WTC11 (cell line): ENCODE data around the gene PHTF2. TPM values are rescaled to one million over a fixed set of nuclear protein-coding genes. Genes with fewer than 3 reads are reported as not detected.
A peak's percentile ranks its signal among the peaks of the same experiment; 100 is the strongest.

Experiments used
- ATAC-seq: fragments of 200-7000 bp; cut with Tn5 transposase; 2 replicates; pipeline ENCODE4 v1.10.0; 2021; ENCODE audit warnings: mild to moderate bottlenecking, moderate library complexity
- CTCF ChIA-PET: fragments of 300-600 bp; sonication (Branson Sonifier 250); formaldehyde crosslinking; loops from one replicate; lab custom pipeline; 2021; ENCODE audit warnings: antibody characterized with exemption; lab: Charles Lee
- POLR2A ChIA-PET: fragments of 350-600 bp; sonication (Branson Sonifier 250); formaldehyde crosslinking; loops from one replicate; lab custom pipeline; 2021; ENCODE audit warnings: antibody characterized with exemption; lab: Charles Lee
- DNase-seq: peaks from one replicate; pipeline ENCODE4 v3.0.0; 2021; ENCODE audit warnings: low spot score
- H3K27ac Mint-ChIP-seq: 2 replicates; pipeline ENCODE4 v1.8.0; 2021; ENCODE audit warnings: mixed read lengths
- H3K27me3 Mint-ChIP-seq: 2 replicates; pipeline ENCODE4 v1.8.0; 2021; ENCODE audit warnings: low read depth, mild to moderate bottlenecking, moderate library complexity, mixed read lengths
- H3K36me3 Mint-ChIP-seq: 2 replicates; pipeline ENCODE4 v1.8.0; 2021; ENCODE audit warnings: mixed read lengths
- H3K4me1 Mint-ChIP-seq: 2 replicates; pipeline ENCODE4 v1.8.0; 2022; ENCODE audit warnings: mixed read lengths
- H3K4me3 Mint-ChIP-seq: 2 replicates; pipeline ENCODE4 v1.8.0; 2021; ENCODE audit warnings: mild to moderate bottlenecking, moderate library complexity, mixed read lengths
- H3K9me3 Mint-ChIP-seq: 2 replicates; pipeline ENCODE4 v1.8.0; 2021; ENCODE audit warnings: mixed read lengths
- CREB1 ChIP-seq: sonication (generic); formaldehyde crosslinking; IDR thresholded peaks from 2 replicates; pipeline ENCODE4 v1.8.0; 2023; ENCODE audit warnings: mild to moderate bottlenecking, missing genetic modification reagents
- FOXJ3 ChIP-seq: sonication (generic); formaldehyde crosslinking; IDR thresholded peaks from 2 replicates; pipeline ENCODE4 v1.9.0; 2021; ENCODE audit warnings: missing genetic modification reagents, mild to moderate bottlenecking, borderline replicate concordance
- IRF2 ChIP-seq: sonication (generic); formaldehyde crosslinking; IDR thresholded peaks from 2 replicates; pipeline ENCODE4 v1.8.0; 2022; ENCODE audit warnings: low read depth, missing genetic modification reagents, borderline replicate concordance
- JUN ChIP-seq: sonication (generic); formaldehyde crosslinking; IDR thresholded peaks from 2 replicates; pipeline ENCODE4 v1.8.0; 2023; ENCODE audit warnings: mild to moderate bottlenecking, missing genetic modification reagents
- MYBL2 ChIP-seq: sonication (generic); formaldehyde crosslinking; IDR thresholded peaks from 2 replicates; pipeline ENCODE4 v1.8.1; 2023; ENCODE audit warnings: mild to moderate bottlenecking, moderate library complexity, missing genetic modification reagents
- NFYB ChIP-seq: sonication (generic); formaldehyde crosslinking; conservative IDR thresholded peaks from 2 replicates; pipeline ENCODE4 v1.8.0; 2022; ENCODE audit warnings: low read depth, missing genetic modification reagents
- NR1H2 ChIP-seq: sonication (generic); formaldehyde crosslinking; IDR thresholded peaks from 2 replicates; pipeline ENCODE4 v1.9.0; 2021; ENCODE audit warnings: mild to moderate bottlenecking, moderate library complexity, missing genetic modification reagents
- NR3C1 ChIP-seq: sonication (generic); formaldehyde crosslinking; conservative IDR thresholded peaks from 2 replicates; pipeline ENCODE4 v1.8.1; 2023; ENCODE audit warnings: low read depth, mild to moderate bottlenecking, missing genetic modification reagents
- PRRX2 ChIP-seq: fragments of 250-450 bp; sonication (Bioruptor Pico); IDR thresholded peaks from 2 replicates; pipeline ENCODE4 v1.8.0; 2021; ENCODE audit warnings: mild to moderate bottlenecking
- SMAD4 ChIP-seq: sonication (generic); formaldehyde crosslinking; IDR thresholded peaks from 2 replicates; pipeline ENCODE4 v1.8.0; 2022; ENCODE audit warnings: mild to moderate bottlenecking, missing genetic modification reagents
- ZNF317 ChIP-seq: sonication (generic); formaldehyde crosslinking; IDR thresholded peaks from 2 replicates; pipeline ENCODE4 v1.8.1; 2023; ENCODE audit warnings: low read depth, mild to moderate bottlenecking, moderate library complexity, missing genetic modification reagents, borderline replicate concordance
- total RNA-seq: library from RNA; stranded (reverse); gene quantifications from 3 replicates; pipeline ENCODE4 v1.2.3, GENCODE V29; 2021
- TF ChIP-seq, protein P1 (sequence below): fragments of 250-450 bp; sonication (Bioruptor Pico); IDR thresholded peaks from 2 replicates; pipeline ENCODE4 v1.9.0; 2021; ENCODE audit warnings: mild to moderate bottlenecking, borderline replicate concordance
- TF ChIP-seq, protein P2 (sequence below): sonication (generic); formaldehyde crosslinking; IDR thresholded peaks from 2 replicates; pipeline ENCODE4 v1.8.1; 2023; ENCODE audit warnings: mild to moderate bottlenecking, missing genetic modification reagents, moderate library complexity
- TF ChIP-seq, protein P3 (sequence below): sonication (generic); formaldehyde crosslinking; IDR thresholded peaks from 2 replicates; pipeline ENCODE4 v1.8.0; 2022; ENCODE audit warnings: missing genetic modification reagents
- TF ChIP-seq, protein P4 (sequence below): sonication (generic); formaldehyde crosslinking; IDR thresholded peaks from 2 replicates; pipeline ENCODE4 v1.8.0; 2022; ENCODE audit warnings: mild to moderate bottlenecking, missing genetic modification reagents

Gene PHTF2
- total RNA-seq, 1 experiment from 2014 or later: 17.9 TPM

DNA sequence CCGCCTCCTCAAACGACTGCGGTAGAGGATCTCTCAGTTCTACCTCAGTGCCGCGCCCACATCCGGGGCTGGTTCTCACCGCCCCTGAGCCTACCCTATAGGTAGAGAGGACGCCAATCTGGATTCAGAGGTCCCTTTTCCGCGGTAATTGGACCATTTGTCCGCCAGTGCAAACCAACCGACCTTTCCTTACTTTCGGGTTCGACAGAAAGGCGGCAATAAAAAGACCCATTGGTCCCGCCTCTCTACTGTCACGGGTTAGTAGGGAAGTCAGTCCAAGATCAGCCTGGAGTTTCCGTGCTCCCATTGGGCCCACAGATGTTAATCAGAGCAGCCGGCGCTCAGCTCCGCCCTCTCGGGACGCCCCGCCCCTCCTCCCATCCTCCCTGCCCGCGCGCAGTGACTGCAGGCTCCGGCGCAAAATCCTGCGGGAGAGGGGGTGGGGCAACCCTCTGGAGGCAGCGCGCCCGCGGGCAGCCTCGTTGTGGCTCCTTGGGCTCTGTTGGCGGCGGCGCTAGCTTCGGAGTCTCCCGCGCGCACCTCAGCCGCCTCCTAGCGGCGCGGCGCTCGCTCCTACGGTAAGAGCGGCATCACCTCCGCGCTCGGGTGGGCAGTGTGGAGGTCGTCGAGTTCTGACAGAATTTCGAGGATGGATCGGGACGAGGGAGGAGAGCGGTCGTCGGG lies at the start of gene PHTF2, which contains the start of gene TMEM60 (continued):
- TF ChIP-seq PRRX2 (CRISPR knock-in tag) (0 out of 2 replicates have a peak, but pooled peaks have one; percentile 20), NR3C1 (CRISPR knock-in tag) (no peak), NR1H2 (CRISPR knock-in tag) (no peak), ZNF317 (CRISPR knock-in tag) (no peak), MYBL2 (peak; percentile 86; the same call in 1 of the 2 replicates), IRF2 (CRISPR knock-in tag) (no peak), FOXJ3 (CRISPR knock-in tag) (no peak)
- TF ChIP-seq, protein P1, sequence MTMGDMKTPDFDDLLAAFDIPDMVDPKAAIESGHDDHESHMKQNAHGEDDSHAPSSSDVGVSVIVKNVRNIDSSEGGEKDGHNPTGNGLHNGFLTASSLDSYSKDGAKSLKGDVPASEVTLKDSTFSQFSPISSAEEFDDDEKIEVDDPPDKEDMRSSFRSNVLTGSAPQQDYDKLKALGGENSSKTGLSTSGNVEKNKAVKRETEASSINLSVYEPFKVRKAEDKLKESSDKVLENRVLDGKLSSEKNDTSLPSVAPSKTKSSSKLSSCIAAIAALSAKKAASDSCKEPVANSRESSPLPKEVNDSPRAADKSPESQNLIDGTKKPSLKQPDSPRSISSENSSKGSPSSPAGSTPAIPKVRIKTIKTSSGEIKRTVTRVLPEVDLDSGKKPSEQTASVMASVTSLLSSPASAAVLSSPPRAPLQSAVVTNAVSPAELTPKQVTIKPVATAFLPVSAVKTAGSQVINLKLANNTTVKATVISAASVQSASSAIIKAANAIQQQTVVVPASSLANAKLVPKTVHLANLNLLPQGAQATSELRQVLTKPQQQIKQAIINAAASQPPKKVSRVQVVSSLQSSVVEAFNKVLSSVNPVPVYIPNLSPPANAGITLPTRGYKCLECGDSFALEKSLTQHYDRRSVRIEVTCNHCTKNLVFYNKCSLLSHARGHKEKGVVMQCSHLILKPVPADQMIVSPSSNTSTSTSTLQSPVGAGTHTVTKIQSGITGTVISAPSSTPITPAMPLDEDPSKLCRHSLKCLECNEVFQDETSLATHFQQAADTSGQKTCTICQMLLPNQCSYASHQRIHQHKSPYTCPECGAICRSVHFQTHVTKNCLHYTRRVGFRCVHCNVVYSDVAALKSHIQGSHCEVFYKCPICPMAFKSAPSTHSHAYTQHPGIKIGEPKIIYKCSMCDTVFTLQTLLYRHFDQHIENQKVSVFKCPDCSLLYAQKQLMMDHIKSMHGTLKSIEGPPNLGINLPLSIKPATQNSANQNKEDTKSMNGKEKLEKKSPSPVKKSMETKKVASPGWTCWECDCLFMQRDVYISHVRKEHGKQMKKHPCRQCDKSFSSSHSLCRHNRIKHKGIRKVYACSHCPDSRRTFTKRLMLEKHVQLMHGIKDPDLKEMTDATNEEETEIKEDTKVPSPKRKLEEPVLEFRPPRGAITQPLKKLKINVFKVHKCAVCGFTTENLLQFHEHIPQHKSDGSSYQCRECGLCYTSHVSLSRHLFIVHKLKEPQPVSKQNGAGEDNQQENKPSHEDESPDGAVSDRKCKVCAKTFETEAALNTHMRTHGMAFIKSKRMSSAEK: no peak
- TF ChIP-seq, protein P2, sequence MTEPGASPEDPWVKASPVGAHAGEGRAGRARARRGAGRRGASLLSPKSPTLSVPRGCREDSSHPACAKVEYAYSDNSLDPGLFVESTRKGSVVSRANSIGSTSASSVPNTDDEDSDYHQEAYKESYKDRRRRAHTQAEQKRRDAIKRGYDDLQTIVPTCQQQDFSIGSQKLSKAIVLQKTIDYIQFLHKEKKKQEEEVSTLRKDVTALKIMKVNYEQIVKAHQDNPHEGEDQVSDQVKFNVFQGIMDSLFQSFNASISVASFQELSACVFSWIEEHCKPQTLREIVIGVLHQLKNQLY (CRISPR knock-in tag): no peak
- TF ChIP-seq, protein P3, sequence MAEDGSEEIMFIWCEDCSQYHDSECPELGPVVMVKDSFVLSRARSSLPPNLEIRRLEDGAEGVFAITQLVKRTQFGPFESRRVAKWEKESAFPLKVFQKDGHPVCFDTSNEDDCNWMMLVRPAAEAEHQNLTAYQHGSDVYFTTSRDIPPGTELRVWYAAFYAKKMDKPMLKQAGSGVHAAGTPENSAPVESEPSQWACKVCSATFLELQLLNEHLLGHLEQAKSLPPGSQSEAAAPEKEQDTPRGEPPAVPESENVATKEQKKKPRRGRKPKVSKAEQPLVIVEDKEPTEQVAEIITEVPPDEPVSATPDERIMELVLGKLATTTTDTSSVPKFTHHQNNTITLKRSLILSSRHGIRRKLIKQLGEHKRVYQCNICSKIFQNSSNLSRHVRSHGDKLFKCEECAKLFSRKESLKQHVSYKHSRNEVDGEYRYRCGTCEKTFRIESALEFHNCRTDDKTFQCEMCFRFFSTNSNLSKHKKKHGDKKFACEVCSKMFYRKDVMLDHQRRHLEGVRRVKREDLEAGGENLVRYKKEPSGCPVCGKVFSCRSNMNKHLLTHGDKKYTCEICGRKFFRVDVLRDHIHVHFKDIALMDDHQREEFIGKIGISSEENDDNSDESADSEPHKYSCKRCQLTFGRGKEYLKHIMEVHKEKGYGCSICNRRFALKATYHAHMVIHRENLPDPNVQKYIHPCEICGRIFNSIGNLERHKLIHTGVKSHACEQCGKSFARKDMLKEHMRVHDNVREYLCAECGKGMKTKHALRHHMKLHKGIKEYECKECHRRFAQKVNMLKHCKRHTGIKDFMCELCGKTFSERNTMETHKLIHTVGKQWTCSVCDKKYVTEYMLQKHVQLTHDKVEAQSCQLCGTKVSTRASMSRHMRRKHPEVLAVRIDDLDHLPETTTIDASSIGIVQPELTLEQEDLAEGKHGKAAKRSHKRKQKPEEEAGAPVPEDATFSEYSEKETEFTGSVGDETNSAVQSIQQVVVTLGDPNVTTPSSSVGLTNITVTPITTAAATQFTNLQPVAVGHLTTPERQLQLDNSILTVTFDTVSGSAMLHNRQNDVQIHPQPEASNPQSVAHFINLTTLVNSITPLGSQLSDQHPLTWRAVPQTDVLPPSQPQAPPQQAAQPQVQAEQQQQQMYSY (CRISPR knock-in tag): no peak

DNA sequence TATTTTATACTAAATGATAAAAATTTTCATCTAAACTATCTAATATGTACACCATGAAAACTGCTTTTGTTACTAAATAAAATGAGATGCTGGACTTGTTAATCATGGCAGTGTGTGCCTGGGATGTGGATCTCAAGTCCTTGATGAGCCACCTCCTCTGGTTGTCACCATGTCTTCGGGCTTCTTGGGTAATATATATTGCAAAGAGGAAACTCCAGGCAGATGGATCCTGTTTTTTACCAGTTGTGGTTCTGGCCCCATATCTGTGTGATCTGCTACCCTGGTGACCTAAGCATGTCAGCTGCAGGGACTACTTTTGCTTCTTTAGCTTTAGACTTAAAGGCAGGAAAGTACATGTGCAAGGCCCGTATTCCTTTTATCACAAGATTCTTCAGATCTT lies 46.6 kb upstream of the PHTF2 start:
- TF ChIP-seq CREB1 (CRISPR knock-in tag): no peak
- TF ChIP-seq JUN (CRISPR knock-in tag): no peak
- no peak for TF ChIP-seq NFYB
- no peak for TF ChIP-seq SMAD4 (CRISPR knock-in tag)
- TF ChIP-seq, protein P4, sequence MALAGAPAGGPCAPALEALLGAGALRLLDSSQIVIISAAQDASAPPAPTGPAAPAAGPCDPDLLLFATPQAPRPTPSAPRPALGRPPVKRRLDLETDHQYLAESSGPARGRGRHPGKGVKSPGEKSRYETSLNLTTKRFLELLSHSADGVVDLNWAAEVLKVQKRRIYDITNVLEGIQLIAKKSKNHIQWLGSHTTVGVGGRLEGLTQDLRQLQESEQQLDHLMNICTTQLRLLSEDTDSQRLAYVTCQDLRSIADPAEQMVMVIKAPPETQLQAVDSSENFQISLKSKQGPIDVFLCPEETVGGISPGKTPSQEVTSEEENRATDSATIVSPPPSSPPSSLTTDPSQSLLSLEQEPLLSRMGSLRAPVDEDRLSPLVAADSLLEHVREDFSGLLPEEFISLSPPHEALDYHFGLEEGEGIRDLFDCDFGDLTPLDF (CRISPR knock-in tag): no peak
- no peak for DNase-seq
- ATAC-seq: no peak
- H3K36me3 Mint-ChIP-seq: peaks cover 11% of the 10 kb centered on the region
- CTCF ChIA-PET: no interaction called here
- H3K4me1 Mint-ChIP-seq: no peaks in the 10 kb centered on the region
- no peaks in the 10 kb centered on the region for H3K9me3 Mint-ChIP-seq
- POLR2A ChIA-PET: no interaction called here
- no peak overlapping the region for H3K4me3 Mint-ChIP-seq
- no peak overlapping the region for H3K27ac Mint-ChIP-seq
- H3K27me3 Mint-ChIP-seq: no peaks in the 10 kb centered on the region
